ENCODE results near the gene SRSF1.
"Not testable (repeated sequence)": the region's sequence is repeated elsewhere in the genome, so short reads cannot be mapped to it uniquely, and the experiment has no call there.

SRSF1 gene

DNA sequence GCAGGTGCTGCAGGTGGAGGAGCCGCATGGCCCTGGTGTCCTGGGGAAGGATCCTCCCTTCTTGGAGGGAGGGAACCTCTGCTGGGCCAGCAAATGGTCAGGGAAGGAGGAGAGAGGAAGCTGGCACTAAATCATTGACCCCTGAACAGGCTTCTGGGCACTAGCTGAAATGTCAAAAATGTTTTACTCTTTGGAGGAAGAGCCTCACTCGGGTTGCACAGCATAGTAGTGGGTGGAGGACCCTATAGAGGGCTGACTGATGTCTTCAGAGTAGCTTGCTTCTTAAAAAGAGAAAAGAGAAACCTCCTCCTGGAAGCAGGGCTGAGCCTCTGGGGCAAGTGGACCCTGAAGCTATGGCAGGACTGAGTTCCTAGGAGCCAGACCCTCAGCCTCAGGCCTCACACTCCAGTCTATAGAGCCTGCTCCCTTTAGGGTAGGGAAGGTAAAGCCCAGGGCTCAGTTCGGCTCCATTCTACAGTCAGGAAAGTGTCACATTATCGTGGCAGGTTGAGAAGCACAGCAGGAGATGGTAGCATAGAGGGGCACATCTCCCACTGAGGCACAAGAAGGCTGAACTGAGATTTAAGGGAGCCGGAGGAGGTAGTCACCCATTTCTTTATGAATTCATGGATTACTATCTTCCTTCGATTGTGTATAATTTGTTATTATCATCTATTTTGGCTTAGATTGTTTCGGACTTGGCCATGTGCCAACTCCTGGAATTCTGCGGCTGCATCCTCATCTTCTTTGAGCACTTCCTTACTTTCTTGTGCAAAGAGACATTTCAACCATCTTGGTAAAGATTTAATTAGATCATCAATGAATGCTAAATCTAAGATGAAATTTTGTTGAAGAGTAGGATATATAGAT is 44.5 kb downstream of the SRSF1 start:
- H3K4me3 ChIP-seq (ENCODE audit: low read length): no peak overlapping the region
- DNase-seq (ENCODE audit: low read depth): no peak
- TF ChIP-seq, protein P1, sequence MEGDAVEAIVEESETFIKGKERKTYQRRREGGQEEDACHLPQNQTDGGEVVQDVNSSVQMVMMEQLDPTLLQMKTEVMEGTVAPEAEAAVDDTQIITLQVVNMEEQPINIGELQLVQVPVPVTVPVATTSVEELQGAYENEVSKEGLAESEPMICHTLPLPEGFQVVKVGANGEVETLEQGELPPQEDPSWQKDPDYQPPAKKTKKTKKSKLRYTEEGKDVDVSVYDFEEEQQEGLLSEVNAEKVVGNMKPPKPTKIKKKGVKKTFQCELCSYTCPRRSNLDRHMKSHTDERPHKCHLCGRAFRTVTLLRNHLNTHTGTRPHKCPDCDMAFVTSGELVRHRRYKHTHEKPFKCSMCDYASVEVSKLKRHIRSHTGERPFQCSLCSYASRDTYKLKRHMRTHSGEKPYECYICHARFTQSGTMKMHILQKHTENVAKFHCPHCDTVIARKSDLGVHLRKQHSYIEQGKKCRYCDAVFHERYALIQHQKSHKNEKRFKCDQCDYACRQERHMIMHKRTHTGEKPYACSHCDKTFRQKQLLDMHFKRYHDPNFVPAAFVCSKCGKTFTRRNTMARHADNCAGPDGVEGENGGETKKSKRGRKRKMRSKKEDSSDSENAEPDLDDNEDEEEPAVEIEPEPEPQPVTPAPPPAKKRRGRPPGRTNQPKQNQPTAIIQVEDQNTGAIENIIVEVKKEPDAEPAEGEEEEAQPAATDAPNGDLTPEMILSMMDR (conservative IDR thresholded peaks at IDR 0.05; ENCODE audit: low read length): no peak

DNA sequence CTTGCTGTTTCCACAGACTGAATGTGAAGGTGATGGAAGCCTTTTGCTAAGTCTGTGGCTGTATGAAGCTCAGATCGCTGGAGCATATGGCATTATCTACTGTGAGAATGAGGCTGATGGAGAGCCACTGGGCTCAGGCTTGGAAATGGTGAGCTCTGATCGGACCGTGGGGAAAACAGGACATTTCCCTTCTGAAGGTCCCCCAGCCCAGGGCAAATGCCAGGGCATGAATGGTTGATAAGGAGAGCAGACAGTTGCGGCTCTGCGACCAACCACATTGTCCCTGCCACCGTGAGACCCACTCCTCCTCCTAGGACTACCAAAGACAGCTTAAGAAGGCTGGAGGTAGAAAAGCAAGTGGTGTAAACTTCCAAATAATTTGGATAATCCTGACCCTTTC is 47.1 kb downstream of the SRSF1 start:
- H3K4me3 ChIP-seq (ENCODE audit: low read length): no peak overlapping the region
- TF ChIP-seq, protein P1 (conservative IDR thresholded peaks at IDR 0.05; ENCODE audit: low read length): no peak
- DNase-seq (ENCODE audit: low read depth): no peak

DNA sequence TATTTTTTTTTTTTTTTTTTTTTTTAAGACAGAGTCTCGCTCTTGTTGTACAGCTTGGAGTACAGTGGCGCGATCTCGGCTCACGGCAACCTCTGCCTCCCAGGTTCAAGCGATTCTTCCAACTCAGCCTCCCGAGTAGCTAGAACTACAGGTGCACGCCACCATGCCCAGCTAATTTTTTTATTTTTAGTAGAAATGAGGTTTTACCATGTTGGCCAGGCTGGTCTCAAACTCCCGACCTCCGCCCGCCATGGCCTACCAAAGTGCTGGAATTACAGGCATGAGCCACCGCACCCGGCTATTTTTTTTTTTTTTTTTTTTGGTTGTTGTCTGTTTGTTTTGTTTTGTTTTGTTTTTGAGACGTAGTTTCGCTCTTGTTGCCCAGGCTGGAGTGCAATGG is 48.7 kb downstream of the SRSF1 start:
- DNase-seq (ENCODE audit: low read depth); H3K4me3 ChIP-seq (ENCODE audit: low read length): not testable (repeated sequence)

DNA sequence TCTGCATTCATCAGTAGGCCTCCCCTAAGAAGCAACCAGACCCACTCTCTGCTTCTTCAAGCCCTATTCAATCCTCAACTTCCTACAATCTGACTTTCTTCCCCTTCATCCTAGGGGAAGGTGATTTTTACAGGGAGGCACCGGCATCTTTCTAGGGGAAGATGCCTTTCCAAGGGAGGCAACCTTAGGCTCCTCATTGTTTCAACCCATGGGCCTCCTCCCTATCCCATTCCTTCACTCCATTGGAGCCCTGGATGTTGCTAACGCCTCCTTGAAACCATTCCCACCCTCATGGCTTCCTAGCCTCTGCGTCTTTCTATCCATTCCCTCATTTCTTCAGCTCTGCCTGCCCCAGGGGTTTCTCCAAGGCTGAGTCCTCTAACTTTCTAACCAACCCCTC is 49.2 kb downstream of the SRSF1 start:
- TF ChIP-seq, protein P1 (conservative IDR thresholded peaks at IDR 0.05; ENCODE audit: low read length): no peak
- no peak overlapping the region for H3K4me3 ChIP-seq (ENCODE audit: low read length)
- DNase-seq (ENCODE audit: low read depth): no peak

DNA sequence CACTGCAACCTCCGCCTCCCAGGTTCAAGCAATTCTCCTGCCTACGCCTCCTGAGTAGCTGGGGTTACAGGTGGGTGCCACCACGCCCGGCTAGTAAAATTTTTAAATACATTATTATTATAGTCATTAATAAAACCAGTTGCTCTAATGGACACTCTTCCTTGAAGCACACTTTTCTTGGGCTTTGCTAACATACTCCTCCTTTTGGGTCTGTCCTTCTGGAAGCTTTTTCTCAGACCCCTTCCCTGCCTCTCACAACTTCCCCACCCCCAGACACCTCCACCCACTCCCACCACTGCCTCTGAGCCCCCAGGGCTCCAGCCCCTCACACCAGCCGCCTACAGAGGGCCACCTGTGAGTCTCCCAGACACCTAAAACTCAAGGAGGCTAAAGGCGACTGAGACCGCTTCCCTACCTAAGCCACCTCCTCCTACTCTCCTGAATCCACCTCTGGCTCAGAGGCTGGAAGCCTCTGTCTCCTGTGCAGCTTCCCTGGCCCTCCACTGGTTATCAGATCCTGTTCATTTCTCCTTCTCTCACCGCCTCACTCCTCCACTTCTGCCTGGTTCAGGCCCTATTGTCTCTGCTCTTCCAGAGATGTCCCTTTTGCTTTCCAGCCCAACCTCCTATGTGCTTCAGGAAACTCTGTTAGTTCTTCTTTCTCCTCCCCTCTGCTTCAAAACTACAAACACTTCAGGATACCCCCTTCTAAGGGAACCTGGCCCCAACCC is 49.8 kb downstream of the SRSF1 start:
- DNase-seq (ENCODE audit: low read depth): no peak
- no peak overlapping the region for H3K4me3 ChIP-seq (ENCODE audit: low read length)
- TF ChIP-seq, protein P1 (conservative IDR thresholded peaks at IDR 0.05; ENCODE audit: low read length): no peak

DNA sequence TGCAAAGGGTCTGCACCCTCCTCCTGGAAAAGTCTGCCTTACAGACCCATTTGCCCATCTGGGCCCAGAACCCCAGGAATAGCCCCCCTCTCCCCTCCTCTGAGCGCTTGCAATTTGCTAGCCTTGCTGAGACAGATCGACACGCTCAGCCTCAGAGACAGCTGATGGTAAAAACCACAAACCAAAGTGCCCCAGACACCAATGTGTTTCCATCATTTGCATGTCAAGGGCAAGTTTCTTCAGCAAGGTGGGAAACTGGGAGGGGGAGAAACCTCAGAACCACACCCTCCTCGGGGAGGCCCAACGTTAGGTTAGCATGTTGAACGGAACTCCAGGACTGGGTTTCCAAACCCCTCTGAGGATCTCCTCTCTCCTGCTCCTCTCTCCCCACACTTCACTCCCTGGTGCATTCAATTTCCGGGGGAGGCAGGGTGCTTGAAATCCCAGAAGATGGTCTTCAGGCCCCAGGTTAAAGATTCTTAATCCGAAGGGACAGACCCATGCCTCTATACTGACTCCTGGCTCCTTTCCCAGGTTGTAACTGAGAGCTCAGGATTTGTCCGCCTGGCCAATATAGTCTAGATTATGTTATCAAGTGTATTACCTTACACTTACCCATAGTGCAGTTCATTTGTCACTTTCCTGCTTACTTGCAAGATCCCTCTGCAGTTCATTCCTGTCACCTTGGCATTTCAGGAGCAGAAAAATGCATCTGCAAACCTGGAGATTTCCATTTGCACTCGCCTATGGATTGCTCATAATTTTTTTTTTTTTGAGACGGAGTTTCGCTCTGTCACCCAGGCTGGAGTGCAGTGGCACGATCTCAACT is 50.5 kb downstream of the SRSF1 start:
- DNase-seq (ENCODE audit: low read depth): no peak
- TF ChIP-seq, protein P1 (conservative IDR thresholded peaks at IDR 0.05; ENCODE audit: low read length): no peak
- H3K4me3 ChIP-seq (ENCODE audit: low read length): peak overlapping the region; percentile 80

All from AG10803 (cell line).